Calu3 (cell line): Measurements from ENCODE around the gene VOPP1. TPM values are rescaled to one million over a fixed set of nuclear protein-coding genes. Genes with fewer than 3 reads are reported as not detected.

Experiments
- BruUV-seq: library from RNA; stranded (reverse); fragments of 400-500 nt; replicated peaks from 2 replicates; lab custom pipeline; 2021; lab: Mats Ljungman, UMichigan
- CTCF ChIA-PET: fragments of 300-600 bp; sonication (Branson Sonifier 250); formaldehyde crosslinking; loops from one replicate; lab custom pipeline; 2022; ENCODE audit warnings: antibody characterized with exemption; lab: Charles Lee
- DNase-seq: peaks from one replicate; pipeline ENCODE4 v3.0.0; 2022
- H3K27ac Mint-ChIP-seq: one replicate; pipeline ENCODE4 v1.8.0; 2022; ENCODE audit warnings: mixed read lengths; ENCODE audit not compliant: unreplicated experiment
- H3K27me3 Mint-ChIP-seq: one replicate; pipeline ENCODE4 v1.8.0; 2022; ENCODE audit warnings: mixed read lengths; ENCODE audit not compliant: unreplicated experiment
- H3K36me3 Mint-ChIP-seq: one replicate; pipeline ENCODE4 v1.8.0; 2022; ENCODE audit warnings: mild to moderate bottlenecking, moderate library complexity, mixed read lengths; ENCODE audit not compliant: insufficient read depth, unreplicated experiment
- H3K4me1 Mint-ChIP-seq: one replicate; pipeline ENCODE4 v1.8.0; 2022; ENCODE audit warnings: mild to moderate bottlenecking, low read depth, mixed read lengths; ENCODE audit not compliant: unreplicated experiment
- H3K4me3 Mint-ChIP-seq: one replicate; pipeline ENCODE4 v1.8.0; 2022; ENCODE audit warnings: mild to moderate bottlenecking, low read depth, moderate library complexity, mixed read lengths; ENCODE audit not compliant: unreplicated experiment
- H3K9me3 Mint-ChIP-seq: one replicate; pipeline ENCODE4 v1.8.0; 2022; ENCODE audit warnings: low read depth, mixed read lengths; ENCODE audit not compliant: unreplicated experiment
- intact Hi-C: fragments of 100-400 bp; cut with micrococcal nuclease; formaldehyde crosslinking; loops from one replicate; pipeline ENCODE4 v1.10.0; 2022; ENCODE audit not compliant: unreplicated experiment
- total RNA-seq: library from RNA; stranded (reverse); gene quantifications from 2 replicates; pipeline ENCODE4 v1.2.3, GENCODE V29; 2022
- TF ChIP-seq, protein P1 (sequence below): fragments of 200-600 bp; IDR thresholded peaks from one replicate; pipeline ENCODE4 v1.8.0; 2022; ENCODE audit warnings: antibody characterized with exemption; ENCODE audit not compliant: unreplicated experiment

Gene VOPP1
- total RNA-seq, 1 experiment from 2014 or later: 128 TPM

DNA sequence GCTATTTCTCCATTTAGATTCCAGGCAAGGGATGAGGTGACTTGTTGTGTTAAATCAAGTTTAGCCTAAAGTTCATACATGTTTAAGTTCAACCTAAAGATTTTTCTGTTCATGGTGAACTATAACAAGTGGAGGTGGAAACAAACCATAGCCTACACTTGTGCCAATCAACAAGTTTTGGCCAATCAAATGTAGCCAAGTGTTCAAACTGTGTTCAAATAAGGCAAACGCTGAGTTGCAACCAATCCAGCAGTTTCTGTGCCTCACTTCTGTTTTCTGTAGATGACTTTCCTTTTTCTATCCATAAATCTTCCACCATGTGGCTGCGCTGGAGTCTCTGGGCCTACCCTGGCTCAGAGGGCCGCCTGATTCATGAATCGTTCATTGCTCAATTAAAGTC lies 4.5 kb upstream of the VOPP1 start:
- intact Hi-C loops: no loop called here
- Mint-ChIP-seq H3K9me3 (peaks cover 3% of the 10 kb centered on the region), H3K4me3 (no peak overlapping the region)

DNA sequence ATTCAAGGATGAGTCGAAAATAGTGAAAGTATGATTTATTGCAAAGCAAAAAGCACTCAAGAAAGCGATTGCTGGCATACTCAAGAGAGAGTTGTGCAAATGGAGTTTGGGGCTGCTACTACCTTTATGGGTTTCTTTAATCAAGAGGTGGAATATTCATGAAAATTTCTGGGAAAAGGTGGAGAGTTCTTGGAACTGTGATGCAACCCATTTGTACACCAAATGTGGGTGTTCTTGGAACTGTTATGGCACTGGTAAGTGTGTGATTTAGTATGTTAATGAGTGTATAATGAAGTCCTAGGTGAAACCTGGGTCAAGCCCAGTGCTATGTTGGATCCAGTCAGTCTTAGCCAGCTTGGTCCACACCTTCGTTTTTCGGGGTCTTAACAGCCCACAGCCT lies 3.4 kb upstream of the VOPP1 start:
- CTCF ChIA-PET: interaction anchor here (0.8 to 1.3 kb wide), 2 partner anchors 18 to 43 kb away, joined by 3 to 5 read pairs; no protein-coding TSS in a partner anchor
- Mint-ChIP-seq H3K4me3 (no peak overlapping the region), H3K9me3 (peaks cover 3% of the 10 kb centered on the region), H3K27ac (no peak overlapping the region), H3K4me1 (peaks cover 22% of the 10 kb centered on the region), H3K36me3 (peaks cover 23% of the 10 kb centered on the region), H3K27me3 (peaks cover 14% of the 10 kb centered on the region)
- no TSS peak for BruUV-seq
- intact Hi-C loops: no loop called here
- TF ChIP-seq, protein P1, sequence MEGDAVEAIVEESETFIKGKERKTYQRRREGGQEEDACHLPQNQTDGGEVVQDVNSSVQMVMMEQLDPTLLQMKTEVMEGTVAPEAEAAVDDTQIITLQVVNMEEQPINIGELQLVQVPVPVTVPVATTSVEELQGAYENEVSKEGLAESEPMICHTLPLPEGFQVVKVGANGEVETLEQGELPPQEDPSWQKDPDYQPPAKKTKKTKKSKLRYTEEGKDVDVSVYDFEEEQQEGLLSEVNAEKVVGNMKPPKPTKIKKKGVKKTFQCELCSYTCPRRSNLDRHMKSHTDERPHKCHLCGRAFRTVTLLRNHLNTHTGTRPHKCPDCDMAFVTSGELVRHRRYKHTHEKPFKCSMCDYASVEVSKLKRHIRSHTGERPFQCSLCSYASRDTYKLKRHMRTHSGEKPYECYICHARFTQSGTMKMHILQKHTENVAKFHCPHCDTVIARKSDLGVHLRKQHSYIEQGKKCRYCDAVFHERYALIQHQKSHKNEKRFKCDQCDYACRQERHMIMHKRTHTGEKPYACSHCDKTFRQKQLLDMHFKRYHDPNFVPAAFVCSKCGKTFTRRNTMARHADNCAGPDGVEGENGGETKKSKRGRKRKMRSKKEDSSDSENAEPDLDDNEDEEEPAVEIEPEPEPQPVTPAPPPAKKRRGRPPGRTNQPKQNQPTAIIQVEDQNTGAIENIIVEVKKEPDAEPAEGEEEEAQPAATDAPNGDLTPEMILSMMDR: no peak
- DNase-seq: no peak

More for the DNA sequence above, 4.5 kb upstream of the VOPP1 start:
- Mint-ChIP-seq H3K27ac (no peak overlapping the region), H3K4me1 (peaks cover 18% of the 10 kb centered on the region), H3K27me3 (peaks cover 25% of the 10 kb centered on the region), H3K36me3 (peaks cover 13% of the 10 kb centered on the region)
- DNase-seq: no peak
- CTCF ChIA-PET: no interaction called here
- TF ChIP-seq, protein P1: no peak
- no TSS peak for BruUV-seq

DNA sequence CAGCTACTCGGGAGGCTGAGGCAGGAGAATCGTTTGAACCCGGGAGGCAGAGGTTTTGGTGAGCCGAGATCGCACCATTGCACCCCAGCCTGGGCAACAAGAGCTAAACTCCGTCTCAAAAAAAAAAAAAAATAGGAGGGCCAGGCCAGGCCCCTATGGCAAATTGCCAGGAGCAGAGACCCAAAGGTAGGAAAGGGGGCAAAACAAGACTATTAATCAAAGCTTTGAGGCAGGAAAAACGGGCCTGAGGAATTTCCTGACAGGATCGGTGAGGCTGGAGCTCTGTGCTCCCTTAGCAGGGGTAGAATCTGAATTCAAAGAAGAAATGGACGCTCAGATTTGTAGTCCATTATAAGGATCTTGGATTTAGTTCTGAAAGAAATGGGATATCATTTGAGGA lies 2.8 kb upstream of the VOPP1 start:
- H3K4me1 Mint-ChIP-seq: peaks cover 29% of the 10 kb centered on the region
- no TSS peak for BruUV-seq
- intact Hi-C loops: no loop called here
- DNase-seq: no peak
- no peak overlapping the region for H3K4me3 Mint-ChIP-seq
- no peak overlapping the region for H3K27ac Mint-ChIP-seq
- H3K36me3 Mint-ChIP-seq: peaks cover 24% of the 10 kb centered on the region
- CTCF ChIA-PET: interaction anchor here (0.8 to 1.3 kb wide), 2 partner anchors 19 to 42 kb away, joined by 3 to 5 read pairs; no protein-coding TSS in a partner anchor
- TF ChIP-seq, protein P1: no peak
- H3K9me3 Mint-ChIP-seq: peaks cover 2% of the 10 kb centered on the region
- peaks cover 8% of the 10 kb centered on the region for H3K27me3 Mint-ChIP-seq

DNA sequence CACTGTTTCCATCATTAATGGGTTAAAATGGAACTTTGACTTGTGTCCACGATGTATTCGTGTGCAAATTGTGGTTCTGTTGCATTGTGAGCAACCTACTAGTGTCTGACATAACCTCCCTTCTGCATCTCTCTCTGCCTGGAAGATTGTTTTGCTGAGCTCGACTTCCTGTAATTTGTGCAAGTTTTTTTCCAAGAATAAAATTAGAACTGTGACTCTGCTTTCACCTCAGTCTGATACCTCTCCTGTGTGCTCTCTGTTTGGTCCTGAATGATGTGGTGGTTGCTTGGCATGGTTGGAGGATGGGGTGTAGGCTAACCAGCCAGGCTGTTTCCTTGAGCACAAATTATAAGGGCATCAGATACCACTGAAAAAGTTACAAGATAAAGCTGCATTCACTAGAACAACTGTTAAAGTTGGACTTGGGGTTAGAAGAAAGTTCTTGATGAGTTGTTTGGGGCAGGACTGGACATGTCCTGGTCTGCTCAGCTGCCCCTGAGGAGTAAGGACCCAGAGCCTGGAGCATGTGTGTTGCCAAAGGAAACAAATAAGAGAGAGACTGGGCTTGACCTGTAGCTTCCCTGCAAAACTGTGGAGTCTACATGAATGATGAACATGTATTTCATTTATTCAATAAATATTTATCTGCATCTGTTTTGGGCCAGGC lies 1.9 kb upstream of the VOPP1 start:
- Mint-ChIP-seq H3K4me3 (no peak overlapping the region), H3K36me3 (peaks cover 24% of the 10 kb centered on the region), H3K27ac (no peak overlapping the region), H3K27me3 (no peaks in the 10 kb centered on the region), H3K9me3 (no peaks in the 10 kb centered on the region), H3K4me1 (peaks cover 38% of the 10 kb centered on the region)
- DNase-seq: no peak
- TF ChIP-seq, protein P1: no peak
- no TSS peak for BruUV-seq
- CTCF ChIA-PET: interaction anchor here (1.3 kb wide), 2 partner anchors 19 to 20 kb away, joined by 3 to 5 read pairs; no protein-coding TSS in a partner anchor
- intact Hi-C loops: no loop called here
